Measurements from ENCODE around the gene CCDC81. TPM values are rescaled to one million over a fixed set of nuclear protein-coding genes. Genes with fewer than 3 reads are reported as not detected.

Gene CCDC81
- total RNA-seq, 1 donor from 2014 or later = 0.74 TPM

GRCh38 chr11:86446163-86446923, 71.7 kb downstream of the CCDC81 start:
- Mint-ChIP-seq H3K36me3 (ENCODE audit: unreplicated experiment) (no peaks in the 10 kb centered on the region), H3K4me1 (ENCODE audit: low read depth, unreplicated experiment) (no peaks in the 10 kb centered on the region), H3K27ac (ENCODE audit: unreplicated experiment) (no peak overlapping the region), H3K27me3 (ENCODE audit: unreplicated experiment) (no peaks in the 10 kb centered on the region), H3K9me3 (ENCODE audit: unreplicated experiment) (peaks cover 4% of the 10 kb centered on the region), H3K4me3 (ENCODE audit: unreplicated experiment) (no peak overlapping the region)
- no peak for DNase-seq
- TF ChIP-seq CTCF (IDR thresholded peaks at IDR 0.05; ENCODE audit: partially characterized antibody, unreplicated experiment) = no peak

- H3K36me3 Mint-ChIP-seq (ENCODE audit: unreplicated experiment) = no peaks in the 10 kb centered on the region
- no peaks in the 10 kb centered on the region for H3K4me1 Mint-ChIP-seq (ENCODE audit: low read depth, unreplicated experiment)
- peaks cover 4% of the 10 kb centered on the region for H3K9me3 Mint-ChIP-seq (ENCODE audit: unreplicated experiment)
- DNase-seq = no peak
- TF ChIP-seq CTCF (IDR thresholded peaks at IDR 0.05; ENCODE audit: partially characterized antibody, unreplicated experiment) = no peak
- no peaks in the 10 kb centered on the region for H3K27me3 Mint-ChIP-seq (ENCODE audit: unreplicated experiment)
- H3K27ac Mint-ChIP-seq (ENCODE audit: unreplicated experiment) = no peak overlapping the region
- no peak overlapping the region for H3K4me3 Mint-ChIP-seq (ENCODE audit: unreplicated experiment)
Observed at GRCh38 chr11:86446924-86447285, 72.2 kb downstream of the CCDC81 start.

GRCh38 chr11:86447763-86448480, 73.2 kb downstream of the CCDC81 start:
- H3K4me1 Mint-ChIP-seq (ENCODE audit: low read depth, unreplicated experiment) = no peaks in the 10 kb centered on the region
- peaks cover 4% of the 10 kb centered on the region for H3K9me3 Mint-ChIP-seq (ENCODE audit: unreplicated experiment)
- H3K27ac Mint-ChIP-seq (ENCODE audit: unreplicated experiment) = no peak overlapping the region
- no peaks in the 10 kb centered on the region for H3K27me3 Mint-ChIP-seq (ENCODE audit: unreplicated experiment)
- H3K4me3 Mint-ChIP-seq (ENCODE audit: unreplicated experiment) = no peak overlapping the region
- DNase-seq = no peak
- H3K36me3 Mint-ChIP-seq (ENCODE audit: unreplicated experiment) = no peaks in the 10 kb centered on the region
- TF ChIP-seq CTCF (IDR thresholded peaks at IDR 0.05; ENCODE audit: partially characterized antibody, unreplicated experiment) = no peak

GRCh38 chr11:86449993-86450629, 75.4 kb downstream of the CCDC81 start:
- H3K4me3 Mint-ChIP-seq (ENCODE audit: unreplicated experiment) = no peak overlapping the region
- no peaks in the 10 kb centered on the region for H3K4me1 Mint-ChIP-seq (ENCODE audit: low read depth, unreplicated experiment)
- peaks cover 4% of the 10 kb centered on the region for H3K9me3 Mint-ChIP-seq (ENCODE audit: unreplicated experiment)
- no peaks in the 10 kb centered on the region for H3K36me3 Mint-ChIP-seq (ENCODE audit: unreplicated experiment)
- no peak overlapping the region for H3K27ac Mint-ChIP-seq (ENCODE audit: unreplicated experiment)
- TF ChIP-seq CTCF (IDR thresholded peaks at IDR 0.05; ENCODE audit: partially characterized antibody, unreplicated experiment) = no peak
- H3K27me3 Mint-ChIP-seq (ENCODE audit: unreplicated experiment) = no peaks in the 10 kb centered on the region
- no peak for DNase-seq

Data from glutamatergic neuron (in vitro differentiated cells).